ENCODE data around the gene GLG1.

DNA sequence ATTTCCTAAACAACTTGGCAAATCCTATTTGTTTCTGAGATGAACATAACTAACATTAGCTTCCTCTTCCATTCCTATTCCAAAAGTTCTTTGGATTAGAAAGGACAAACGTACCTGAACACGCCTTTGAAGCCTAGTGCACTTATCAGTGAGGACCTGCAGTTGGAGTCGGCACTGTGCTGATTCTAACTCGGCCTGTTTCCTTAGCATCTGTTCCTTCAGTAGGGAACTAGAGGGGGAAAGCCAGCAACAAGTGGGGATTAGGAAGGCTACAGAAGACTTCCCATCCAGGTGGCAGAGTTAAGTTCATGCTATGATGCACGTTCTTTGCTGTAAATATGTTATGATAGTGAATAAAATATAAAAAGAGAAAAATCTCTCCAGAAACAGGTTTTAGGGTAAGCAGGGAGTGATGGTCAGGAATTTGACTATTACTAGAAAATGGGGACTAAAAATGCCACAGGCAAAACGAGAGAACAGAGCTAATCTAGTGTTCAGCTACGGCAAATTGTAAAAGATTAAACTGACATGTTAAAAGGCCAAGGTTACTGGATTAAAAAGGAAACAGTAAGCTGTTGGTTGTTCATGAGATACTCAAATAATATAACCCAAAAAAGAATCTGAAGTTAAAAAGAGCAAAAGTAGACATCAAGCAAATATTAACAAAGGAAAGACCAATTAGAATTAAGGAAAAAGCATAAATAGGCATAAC, 31.0 kb upstream of the GLG1 start:
- TF ChIP-seq, protein P1, sequence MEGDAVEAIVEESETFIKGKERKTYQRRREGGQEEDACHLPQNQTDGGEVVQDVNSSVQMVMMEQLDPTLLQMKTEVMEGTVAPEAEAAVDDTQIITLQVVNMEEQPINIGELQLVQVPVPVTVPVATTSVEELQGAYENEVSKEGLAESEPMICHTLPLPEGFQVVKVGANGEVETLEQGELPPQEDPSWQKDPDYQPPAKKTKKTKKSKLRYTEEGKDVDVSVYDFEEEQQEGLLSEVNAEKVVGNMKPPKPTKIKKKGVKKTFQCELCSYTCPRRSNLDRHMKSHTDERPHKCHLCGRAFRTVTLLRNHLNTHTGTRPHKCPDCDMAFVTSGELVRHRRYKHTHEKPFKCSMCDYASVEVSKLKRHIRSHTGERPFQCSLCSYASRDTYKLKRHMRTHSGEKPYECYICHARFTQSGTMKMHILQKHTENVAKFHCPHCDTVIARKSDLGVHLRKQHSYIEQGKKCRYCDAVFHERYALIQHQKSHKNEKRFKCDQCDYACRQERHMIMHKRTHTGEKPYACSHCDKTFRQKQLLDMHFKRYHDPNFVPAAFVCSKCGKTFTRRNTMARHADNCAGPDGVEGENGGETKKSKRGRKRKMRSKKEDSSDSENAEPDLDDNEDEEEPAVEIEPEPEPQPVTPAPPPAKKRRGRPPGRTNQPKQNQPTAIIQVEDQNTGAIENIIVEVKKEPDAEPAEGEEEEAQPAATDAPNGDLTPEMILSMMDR (IDR thresholded peaks at IDR 0.05): no peak
- TF ChIP-seq POLR2A (IDR thresholded peaks at IDR 0.05): no peak
